GM15510 (cell line): ENCODE data around the gene TSKU.

Experiments
- POLR2A ChIP-seq: IDR thresholded peaks from 3 replicates; pipeline ENCODE4 v1.6.1; 2011; ENCODE audit warnings: borderline replicate concordance; ENCODE audit not compliant: insufficient read length; ENCODE audit errors: extremely low read depth

TSKU gene

GRCh38 chr11:76764941-76765665 is 18.1 kb upstream of the TSKU start:
- TF ChIP-seq POLR2A: no peak

- no peak for TF ChIP-seq POLR2A
Measured at GRCh38 chr11:76765863-76766350, 17.2 kb upstream of the TSKU start.

- no peak for TF ChIP-seq POLR2A
Measured at GRCh38 chr11:76766521-76766920, 16.6 kb upstream of the TSKU start.

GRCh38 chr11:76767659-76768058 is 15.5 kb upstream of the TSKU start:
- TF ChIP-seq POLR2A: no peak

GRCh38 chr11:76768088-76768908 is 14.9 kb upstream of the TSKU start:
- no peak for TF ChIP-seq POLR2A

GRCh38 chr11:76768909-76769560 is 14.1 kb upstream of the TSKU start:
- TF ChIP-seq POLR2A: no peak

- TF ChIP-seq POLR2A: no peak
Measured at GRCh38 chr11:76769645-76770586, 13.2 kb upstream of the TSKU start.

- TF ChIP-seq POLR2A: no peak
Measured at GRCh38 chr11:76770642-76771445, 12.3 kb upstream of the TSKU start.

- no peak for TF ChIP-seq POLR2A
Measured at GRCh38 chr11:76771446-76772099, 11.6 kb upstream of the TSKU start.

- no peak for TF ChIP-seq POLR2A
Measured at GRCh38 chr11:76772100-76772782, 10.9 kb upstream of the TSKU start.

- no peak for TF ChIP-seq POLR2A
Measured at GRCh38 chr11:76772783-76773106, 10.4 kb upstream of the TSKU start.

- no peak for TF ChIP-seq POLR2A
Measured at GRCh38 chr11:76773921-76774361, 9.2 kb upstream of the TSKU start.
